Left ventricle myocardium superior (tissue), 1 donor: ENCODE data around the gene ANKRD36C. TPM values are rescaled to one million over a fixed set of nuclear protein-coding genes. Genes with fewer than 3 reads are reported as not detected.
"Not testable (repeated sequence)": the region's sequence is repeated elsewhere in the genome, so short reads cannot be mapped to it uniquely, and the experiment has no call there.

ENCODE experiments used
- ATAC-seq: fragments of 200-7000 bp; cut with Tn5 transposase; one replicate; pipeline ENCODE4 v1.9.1; 2020; ENCODE audit warnings: mild to moderate bottlenecking, moderate library complexity
- DNase-seq: peaks from one replicate; pipeline ENCODE4 v3.0.0-alpha.2; 2020
- intact Hi-C: fragments of 100-400 bp; cut with micrococcal nuclease; formaldehyde crosslinking; loops from one replicate; pipeline ENCODE4 v1.11.0; 2022
- total RNA-seq: library from RNA; stranded (reverse); fragmentation: NEBNext Ultra II Directional; extraction: Animal tissue kit (Norgen Biotek cat#: 25700); gene quantifications from one replicate; pipeline ENCODE4 v1.2.1, GENCODE V29; 2021
- donor health status: DM: no; HTN: yes; CAD: no; lungs with severe emphysema.

Gene ANKRD36C
- total RNA-seq, 1 donor from 2014 or later, result 6.8 TPM

GRCh38 chr2:96010320-96011128 lies 18.9 kb upstream of the ANKRD36C start:
- ATAC-seq, result peak; percentile 99
- intact Hi-C loops, result not testable (repeated sequence)
- DNase-seq, result peak; percentile 99

- intact Hi-C loops, result not testable (repeated sequence)
- DNase-seq, result peak; percentile 26
- ATAC-seq, result peak; percentile 28
These were observed 18.2 kb upstream of the ANKRD36C start for GRCh38 chr2:96009833-96010232.

GRCh38 chr2:96008051-96008450 lies 16.4 kb upstream of the ANKRD36C start:
- ATAC-seq, intact Hi-C loops, DNase-seq: not testable (repeated sequence)

- DNase-seq, intact Hi-C loops, ATAC-seq: not testable (repeated sequence)
These were observed 14.6 kb upstream of the ANKRD36C start for GRCh38 chr2:96006248-96006647.

- DNase-seq (peak; percentile 56), ATAC-seq (peak; percentile 87)
- intact Hi-C loops, result not testable (repeated sequence)
These were observed 1.1 kb upstream of the ANKRD36C start for GRCh38 chr2:95992520-95993272.

- intact Hi-C loops, DNase-seq: not testable (repeated sequence)
- peak; percentile 84 for ATAC-seq
These were observed 478 bp upstream of the ANKRD36C start for GRCh38 chr2:95992102-95992501.

- DNase-seq, ATAC-seq, intact Hi-C loops: not testable (repeated sequence)
These were observed 740 bp downstream of the ANKRD36C start for GRCh38 chr2:95990884-95991283.

- intact Hi-C loops, DNase-seq, ATAC-seq: not testable (repeated sequence)
These were observed 40.0 kb downstream of the ANKRD36C start for GRCh38 chr2:95951662-95952061.

GRCh38 chr2:95948039-95948438 lies 43.6 kb downstream of the ANKRD36C start:
- DNase-seq, ATAC-seq, intact Hi-C loops: not testable (repeated sequence)

GRCh38 chr2:95939947-95940346 lies 51.7 kb downstream of the ANKRD36C start:
- peak; percentile 20 for DNase-seq
- intact Hi-C loops, ATAC-seq: not testable (repeated sequence)

- intact Hi-C loops, DNase-seq, ATAC-seq: not testable (repeated sequence)
These were observed 60.9 kb downstream of the ANKRD36C start for GRCh38 chr2:95930740-95931139.

GRCh38 chr2:95917007-95917406 lies 74.6 kb downstream of the ANKRD36C start:
- DNase-seq, intact Hi-C loops, ATAC-seq: not testable (repeated sequence)

GRCh38 chr2:95915131-95915530 lies 76.5 kb downstream of the ANKRD36C start:
- DNase-seq, intact Hi-C loops, ATAC-seq: not testable (repeated sequence)

- DNase-seq, intact Hi-C loops, ATAC-seq: not testable (repeated sequence)
These were observed 80.2 kb downstream of the ANKRD36C start for GRCh38 chr2:95911431-95911830.

GRCh38 chr2:95894443-95894842 lies 97.2 kb downstream of the ANKRD36C start:
- DNase-seq, ATAC-seq, intact Hi-C loops: not testable (repeated sequence)

- DNase-seq, intact Hi-C loops, ATAC-seq: not testable (repeated sequence)
These were observed 123.7 kb downstream of the ANKRD36C start for GRCh38 chr2:95867929-95868328.

GRCh38 chr2:95867047-95867677 lies 124.5 kb downstream of the ANKRD36C start:
- ATAC-seq, DNase-seq, intact Hi-C loops: not testable (repeated sequence)

GRCh38 chr2:95862121-95862520 lies 129.5 kb downstream of the ANKRD36C start:
- DNase-seq, ATAC-seq, intact Hi-C loops: not testable (repeated sequence)

- ATAC-seq, result no peak
- no peak for DNase-seq
- intact Hi-C loops, result no loop called here
These were observed 155.5 kb downstream of the ANKRD36C start for GRCh38 chr2:95836151-95836550.
